HG02884 (cell line): Measurements from ENCODE around the gene HCFC1.
"Not testable (repeated sequence)": the region's sequence is repeated elsewhere in the genome, so short reads cannot be mapped to it uniquely, and the experiment has no call there.

Source experiments
- ATAC-seq: cut with Tn5 transposase; IDR thresholded peaks from one replicate; pipeline ENCODE4 v1.9.1; 2021; ENCODE audit warnings: mild to moderate bottlenecking, moderate library complexity; ENCODE audit not compliant: unreplicated experiment

HCFC1 gene

GRCh38 chrX:154010330-154011087 lies 38.9 kb upstream of the HCFC1 start:
- ATAC-seq, result no peak

- no peak for ATAC-seq
Measured at GRCh38 chrX:154008521-154008920, 36.9 kb upstream of the HCFC1 start.

DNA sequence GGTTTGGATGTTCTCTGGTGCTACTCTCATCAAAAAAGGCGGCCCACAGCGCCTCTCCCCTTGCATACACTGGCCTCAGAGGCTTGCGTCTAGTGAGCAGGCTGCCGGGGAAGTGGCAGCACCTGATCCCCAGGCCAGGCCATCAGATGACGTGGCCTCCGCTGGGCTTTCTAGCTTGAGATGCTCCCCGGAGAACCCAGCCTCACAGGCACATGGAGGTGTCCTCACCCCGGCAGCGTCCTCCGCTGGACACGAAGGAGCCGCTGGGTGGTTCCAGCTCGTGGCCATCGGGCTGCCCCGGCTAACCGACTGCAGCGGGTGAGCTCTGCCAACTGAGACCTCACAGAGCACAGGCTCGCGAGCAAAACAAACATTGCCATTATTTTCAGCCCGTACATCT lies 35.3 kb upstream of the HCFC1 start:
- no peak for ATAC-seq

GRCh38 chrX:154004315-154004714 lies 32.7 kb upstream of the HCFC1 start:
- no peak for ATAC-seq

GRCh38 chrX:154002215-154002719 lies 30.6 kb upstream of the HCFC1 start:
- ATAC-seq, result no peak

GRCh38 chrX:154000051-154000450 lies 28.4 kb upstream of the HCFC1 start:
- ATAC-seq, result no peak

DNA sequence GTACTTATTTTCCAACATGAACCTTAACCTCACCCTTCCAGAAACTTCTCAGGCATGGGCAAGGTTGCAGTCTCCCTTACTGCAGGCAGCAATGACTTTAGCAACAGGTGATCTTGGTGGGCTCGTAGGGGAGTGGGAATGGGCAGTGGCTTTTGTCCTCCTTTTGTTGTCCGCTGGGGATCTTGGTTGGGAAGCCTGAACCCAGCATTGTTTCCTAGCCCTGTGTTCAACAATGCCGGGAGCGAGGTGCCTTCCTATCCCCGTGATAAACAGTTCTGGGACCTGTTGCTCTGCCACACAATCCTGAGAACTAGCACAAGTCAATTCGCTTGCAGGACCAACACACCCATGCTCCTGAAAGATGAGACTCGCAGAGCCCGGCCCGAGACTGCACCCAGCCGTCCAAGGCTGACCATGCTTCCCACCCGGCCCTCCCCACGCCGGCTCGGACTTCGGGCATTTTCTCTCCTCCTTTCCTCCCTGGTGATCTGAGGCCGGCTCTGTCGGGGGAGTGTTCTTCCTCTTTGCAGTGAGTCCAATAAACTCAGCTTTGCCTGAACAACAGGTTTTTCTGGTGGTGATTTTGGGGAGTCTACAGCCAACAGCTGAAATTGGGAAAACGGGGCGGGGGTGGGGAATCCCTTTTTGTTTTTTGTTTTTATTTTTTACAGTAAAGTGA lies 27.9 kb upstream of the HCFC1 start:
- ATAC-seq, result no peak

DNA sequence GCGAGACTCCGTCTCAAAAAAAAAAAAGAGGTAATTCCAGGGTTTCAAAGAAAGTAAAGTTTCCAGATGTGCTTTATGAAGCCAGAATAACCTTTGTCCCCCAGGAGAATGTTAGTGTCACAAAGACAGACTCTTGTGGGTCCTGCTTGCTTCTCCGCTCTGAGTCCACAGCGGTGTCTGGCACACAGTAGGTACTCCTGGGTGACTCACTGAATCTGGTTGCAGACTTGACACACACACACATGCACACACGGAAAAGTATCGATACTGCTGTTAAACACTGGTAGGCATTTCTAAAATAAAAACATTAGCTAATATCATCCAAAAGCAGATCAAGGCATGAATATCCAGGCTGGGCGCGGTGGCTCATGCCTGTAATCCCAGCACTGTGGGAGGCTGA lies 23.9 kb upstream of the HCFC1 start:
- ATAC-seq, result no peak

DNA sequence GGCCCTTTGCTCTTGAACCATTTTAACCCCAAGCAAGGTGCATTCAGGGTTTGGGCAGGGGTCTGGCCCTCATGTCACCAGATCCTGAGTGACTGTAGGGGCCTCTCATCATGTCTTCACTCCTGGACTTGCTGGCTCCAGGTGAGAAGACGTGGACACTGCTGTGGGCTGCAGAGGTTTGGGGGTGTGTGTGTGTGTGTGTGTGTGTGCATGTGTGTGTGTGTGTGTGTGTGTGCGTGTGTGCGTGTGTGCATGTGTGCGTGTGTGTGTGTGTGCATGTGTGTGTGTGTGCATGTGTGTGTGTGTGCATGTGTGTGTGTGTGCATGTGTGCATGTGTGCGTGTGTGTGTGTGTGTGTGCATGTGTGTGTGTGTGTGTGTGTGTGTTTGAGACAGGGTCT lies 22.8 kb upstream of the HCFC1 start:
- ATAC-seq, result not testable (repeated sequence)

DNA sequence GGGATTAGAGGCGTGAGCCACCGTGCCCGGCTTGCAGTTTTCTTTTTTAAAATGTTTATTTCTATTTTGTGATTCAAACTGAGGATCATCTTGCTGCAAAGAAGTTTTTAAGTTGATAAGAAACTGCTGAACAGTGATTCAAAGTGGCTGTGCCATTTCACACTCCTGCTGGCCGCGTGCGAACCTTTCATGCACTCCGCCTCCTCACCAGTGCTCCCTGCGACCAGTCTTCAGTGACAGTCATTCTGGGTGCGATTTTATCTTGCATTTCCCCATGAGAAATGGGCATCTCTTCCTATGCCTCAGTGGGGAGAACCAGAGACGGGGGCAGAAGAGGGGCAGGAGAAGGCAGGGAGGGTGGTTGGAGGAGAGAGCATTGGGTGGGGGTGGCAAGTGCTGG lies 22.4 kb upstream of the HCFC1 start:
- no peak for ATAC-seq

- no peak for ATAC-seq
Measured at GRCh38 chrX:153993079-153993478, 21.5 kb upstream of the HCFC1 start.

DNA sequence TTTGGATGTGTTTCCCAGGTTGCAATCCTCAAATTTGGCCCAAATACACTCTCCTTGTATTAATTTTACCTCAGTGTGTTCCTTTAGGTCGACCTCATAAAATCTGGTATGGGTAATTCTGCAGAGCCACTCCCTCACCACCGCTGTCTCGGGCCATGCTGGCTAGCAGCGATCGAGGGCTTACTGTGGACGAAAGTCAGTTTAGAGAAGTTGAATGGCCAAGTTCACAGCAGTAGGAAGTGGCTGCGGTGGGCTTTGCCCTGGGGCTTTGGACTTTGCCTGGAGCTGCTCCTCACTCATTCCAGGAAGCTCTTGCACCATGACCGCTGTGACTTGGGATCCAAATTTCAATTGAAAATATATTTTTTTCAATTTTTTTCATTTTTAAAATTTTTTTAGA lies 20.6 kb upstream of the HCFC1 start:
- no peak for ATAC-seq

GRCh38 chrX:153991013-153991580 lies 19.5 kb upstream of the HCFC1 start:
- ATAC-seq, result no peak

DNA sequence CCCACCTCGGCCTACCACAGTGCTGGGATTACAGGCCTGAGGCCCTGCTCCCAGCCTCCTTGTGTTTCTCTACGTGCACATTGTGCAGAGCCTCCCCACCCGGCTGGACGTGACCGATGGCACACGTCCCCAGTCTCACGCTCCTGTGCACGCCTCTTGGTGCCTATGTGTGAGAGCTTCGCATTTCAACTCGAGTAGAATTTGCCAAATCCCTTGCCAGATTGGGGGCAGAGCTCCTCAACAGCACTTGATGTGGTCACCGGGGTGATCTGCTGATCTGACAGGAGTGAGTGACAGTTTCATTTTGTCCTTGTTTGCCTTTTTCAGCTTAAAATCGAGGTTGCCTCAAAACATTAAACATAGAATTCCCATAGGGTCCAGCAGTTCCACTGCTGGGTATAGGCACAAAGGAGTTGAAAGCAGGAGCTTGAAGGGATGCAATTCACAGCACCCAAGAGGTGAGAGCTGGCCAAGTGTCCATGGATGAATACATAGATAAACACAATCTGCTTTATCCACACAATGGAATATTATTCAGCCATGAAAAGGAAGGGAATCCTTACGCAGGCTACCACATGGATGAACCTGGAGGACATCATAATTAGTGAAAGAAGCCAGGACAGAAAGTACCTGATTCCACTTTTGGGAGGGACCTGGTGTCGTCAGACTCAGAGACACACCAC lies 18.5 kb upstream of the HCFC1 start:
- ATAC-seq, result no peak

DNA sequence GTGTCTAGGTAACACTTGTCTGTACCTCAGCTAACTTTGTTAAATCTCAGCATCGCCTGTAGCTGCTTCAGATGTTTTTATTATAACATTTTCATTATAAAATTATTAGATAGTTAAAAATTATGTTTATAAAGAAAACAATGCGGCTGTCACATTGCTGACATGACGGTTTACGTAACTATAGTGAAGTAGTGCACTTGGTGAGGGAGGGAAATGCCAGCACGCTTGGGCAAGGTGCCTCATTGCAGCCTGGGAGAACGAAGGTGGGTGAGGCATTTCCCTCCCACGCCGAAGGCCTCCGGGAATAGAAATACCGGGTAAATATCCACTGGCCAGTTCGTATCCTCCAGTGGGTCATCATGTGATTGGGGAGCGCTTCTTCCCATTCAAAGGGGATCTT lies 16.9 kb upstream of the HCFC1 start:
- no peak for ATAC-seq

DNA sequence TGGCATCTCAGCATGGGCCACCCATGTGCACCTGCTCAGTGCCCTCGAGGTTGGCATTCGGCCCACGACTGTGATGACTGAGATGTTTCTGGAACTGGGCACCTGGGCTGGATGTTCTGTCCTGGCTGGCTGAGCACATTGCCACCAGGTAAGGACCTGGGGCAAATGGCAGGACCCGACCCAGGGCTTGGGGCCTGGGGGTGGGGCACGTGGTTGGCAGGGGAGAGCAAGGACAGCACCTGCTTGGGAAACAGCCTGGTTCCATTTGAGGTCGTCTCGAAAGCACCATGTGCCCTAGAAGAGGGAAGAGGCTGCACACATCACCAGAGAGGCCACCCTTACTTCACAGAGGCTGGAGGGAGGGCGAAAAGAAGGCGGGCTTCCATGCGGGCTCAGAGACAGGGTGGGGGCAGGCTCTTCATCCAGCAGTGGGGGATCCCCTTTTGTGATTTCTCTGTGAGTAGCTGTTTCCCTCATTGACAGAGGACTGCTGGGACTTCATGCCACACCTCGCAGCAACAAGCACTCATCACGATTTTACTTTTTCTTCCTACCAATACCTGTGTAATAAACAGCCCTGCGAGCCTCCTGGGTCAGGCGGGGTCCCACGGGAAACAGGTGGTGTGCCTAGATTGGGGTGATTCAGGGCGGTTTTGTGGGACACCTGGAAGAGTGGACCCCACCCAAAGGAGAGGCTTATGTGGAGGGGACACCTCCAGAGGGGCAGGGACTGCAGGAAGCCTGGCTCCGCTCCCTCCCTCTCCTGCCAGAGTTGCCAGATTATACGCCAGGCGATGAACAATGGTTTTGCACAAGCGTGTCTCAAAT lies 12.9 kb upstream of the HCFC1 start:
- no peak for ATAC-seq

DNA sequence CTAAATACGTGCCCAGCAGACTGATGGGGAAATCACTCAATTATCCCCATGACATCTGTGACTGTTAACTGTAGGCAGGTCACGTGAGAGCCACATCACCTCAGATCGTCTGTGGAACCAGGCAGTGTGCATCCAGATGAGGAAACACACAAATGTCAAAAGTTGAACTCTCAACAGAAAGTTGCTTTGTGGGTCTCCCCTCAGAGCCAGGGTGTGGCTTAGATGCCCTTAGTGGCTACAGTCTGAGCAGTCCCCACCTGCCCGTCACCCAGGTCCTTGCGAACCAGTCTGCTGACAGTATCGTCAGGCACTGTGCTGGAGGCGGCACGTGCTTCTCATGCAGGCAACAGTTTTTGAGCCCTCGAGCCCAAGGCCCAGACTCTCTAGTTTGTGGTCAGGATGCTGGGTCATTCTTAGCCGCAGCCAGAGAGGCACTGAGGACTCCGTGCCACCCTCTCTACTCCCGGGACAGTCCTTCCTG lies 11.7 kb upstream of the HCFC1 start:
- no peak for ATAC-seq

DNA sequence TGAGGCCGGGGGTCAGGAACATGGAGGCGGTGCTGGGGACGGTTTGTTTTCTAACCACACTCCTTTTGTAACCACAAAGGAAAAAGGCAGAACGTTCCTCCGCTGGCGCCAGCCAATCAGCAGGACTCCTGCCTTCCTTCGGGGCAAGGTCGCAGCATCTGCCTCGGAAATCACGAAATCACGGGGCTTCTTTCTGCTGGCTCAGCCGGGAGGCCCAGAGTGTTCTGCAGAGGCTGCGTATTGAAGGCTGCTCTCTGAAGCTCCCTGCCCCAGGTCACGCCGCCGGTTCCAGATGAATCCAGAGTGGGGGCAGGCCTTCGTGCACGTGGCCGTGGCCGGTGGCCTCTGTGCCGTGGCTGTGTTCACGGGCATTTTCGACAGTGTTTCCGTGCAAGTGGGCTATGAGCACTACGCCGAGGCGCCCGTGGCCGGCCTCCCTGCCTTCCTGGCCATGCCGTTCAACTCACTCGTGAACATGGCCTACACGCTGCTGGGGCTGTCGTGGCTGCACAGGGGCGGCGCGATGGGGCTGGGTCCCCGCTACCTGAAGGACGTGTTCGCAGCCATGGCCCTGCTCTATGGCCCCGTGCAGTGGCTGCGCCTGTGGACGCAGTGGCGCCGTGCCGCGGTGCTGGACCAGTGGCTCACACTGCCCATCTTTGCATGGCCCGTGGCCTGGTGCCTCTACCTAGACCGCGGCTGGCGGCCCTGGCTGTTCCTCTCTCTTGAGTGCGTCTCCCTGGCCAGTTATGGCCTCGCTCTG lies 10.3 kb upstream of the HCFC1 start:
- no peak for ATAC-seq

GRCh38 chrX:153981231-153981630 lies 9.6 kb upstream of the HCFC1 start:
- ATAC-seq, result no peak

GRCh38 chrX:153980394-153980793 lies 8.8 kb upstream of the HCFC1 start:
- not testable (repeated sequence) for ATAC-seq
